ENCODE data around the gene MFSD2A. TPM values are rescaled to one million over a fixed set of nuclear protein-coding genes. Genes with fewer than 3 reads are reported as not detected.

The MFSD2A gene
- total RNA-seq, 1 donor from 2014 or later: 0.90 TPM

DNA sequence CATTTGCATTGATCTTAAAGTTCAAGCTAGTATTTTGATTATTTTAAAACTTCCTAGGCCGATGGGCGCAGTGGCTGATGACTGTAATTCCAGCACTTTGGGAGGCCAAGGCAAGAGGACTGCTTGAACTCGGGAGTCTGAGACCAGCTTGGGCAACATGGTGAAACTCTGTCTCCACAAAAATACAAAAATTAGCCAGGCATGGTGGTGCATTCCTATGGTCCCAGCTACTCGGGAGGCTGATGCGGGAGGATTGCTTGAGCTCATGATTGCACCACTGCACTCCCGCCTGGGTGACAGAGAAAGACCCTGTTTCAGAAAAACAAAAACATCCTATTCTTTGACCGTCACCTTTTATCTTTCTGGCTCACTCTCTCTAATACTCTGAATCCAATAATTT lies 30.0 kb downstream of the MFSD2A start:
- H3K4me1 Mint-ChIP-seq: peaks cover 13% of the 10 kb centered on the region
- Histone ChIP-seq H3K4me3 (no peak overlapping the region), H2AFZ (replicated peaks) (no peak overlapping the region), H3K27me3 (no peaks in the 10 kb centered on the region), H3K27ac (no peak overlapping the region), H4K20me1 (ENCODE audit: low read depth) (no peaks in the 10 kb centered on the region), H3F3A (ENCODE audit: low read depth) (peaks cover 10% of the 10 kb centered on the region), H3K79me2 (ENCODE audit: low read depth) (no peaks in the 10 kb centered on the region), H3K4me1 (peaks cover 10% of the 10 kb centered on the region), H3K4me2 (no peak overlapping the region), H3K9me3 (ENCODE audit: low read depth) (no peaks in the 10 kb centered on the region), H3K9ac (no peak overlapping the region), H3K36me3 (no peaks in the 10 kb centered on the region)
- no peak overlapping the region for H3K4me3 Mint-ChIP-seq
- no peaks in the 10 kb centered on the region for H3K27me3 Mint-ChIP-seq (ENCODE audit: insufficient read depth, low read depth)
- H3K9me3 Mint-ChIP-seq: no peaks in the 10 kb centered on the region
- H3K27ac Mint-ChIP-seq: no peak overlapping the region
- no peak for DNase-seq (ENCODE audit: low spot score)
- TF ChIP-seq EZH2phosphoT487 (IDR thresholded peaks at IDR 0.05) (no peak), EZH2 (IDR thresholded peaks at IDR 0.05) (no peak)
- TF ChIP-seq, protein P1, sequence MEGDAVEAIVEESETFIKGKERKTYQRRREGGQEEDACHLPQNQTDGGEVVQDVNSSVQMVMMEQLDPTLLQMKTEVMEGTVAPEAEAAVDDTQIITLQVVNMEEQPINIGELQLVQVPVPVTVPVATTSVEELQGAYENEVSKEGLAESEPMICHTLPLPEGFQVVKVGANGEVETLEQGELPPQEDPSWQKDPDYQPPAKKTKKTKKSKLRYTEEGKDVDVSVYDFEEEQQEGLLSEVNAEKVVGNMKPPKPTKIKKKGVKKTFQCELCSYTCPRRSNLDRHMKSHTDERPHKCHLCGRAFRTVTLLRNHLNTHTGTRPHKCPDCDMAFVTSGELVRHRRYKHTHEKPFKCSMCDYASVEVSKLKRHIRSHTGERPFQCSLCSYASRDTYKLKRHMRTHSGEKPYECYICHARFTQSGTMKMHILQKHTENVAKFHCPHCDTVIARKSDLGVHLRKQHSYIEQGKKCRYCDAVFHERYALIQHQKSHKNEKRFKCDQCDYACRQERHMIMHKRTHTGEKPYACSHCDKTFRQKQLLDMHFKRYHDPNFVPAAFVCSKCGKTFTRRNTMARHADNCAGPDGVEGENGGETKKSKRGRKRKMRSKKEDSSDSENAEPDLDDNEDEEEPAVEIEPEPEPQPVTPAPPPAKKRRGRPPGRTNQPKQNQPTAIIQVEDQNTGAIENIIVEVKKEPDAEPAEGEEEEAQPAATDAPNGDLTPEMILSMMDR (IDR thresholded peaks at IDR 0.05): no peak
- H3K36me3 Mint-ChIP-seq: no peaks in the 10 kb centered on the region

DNA sequence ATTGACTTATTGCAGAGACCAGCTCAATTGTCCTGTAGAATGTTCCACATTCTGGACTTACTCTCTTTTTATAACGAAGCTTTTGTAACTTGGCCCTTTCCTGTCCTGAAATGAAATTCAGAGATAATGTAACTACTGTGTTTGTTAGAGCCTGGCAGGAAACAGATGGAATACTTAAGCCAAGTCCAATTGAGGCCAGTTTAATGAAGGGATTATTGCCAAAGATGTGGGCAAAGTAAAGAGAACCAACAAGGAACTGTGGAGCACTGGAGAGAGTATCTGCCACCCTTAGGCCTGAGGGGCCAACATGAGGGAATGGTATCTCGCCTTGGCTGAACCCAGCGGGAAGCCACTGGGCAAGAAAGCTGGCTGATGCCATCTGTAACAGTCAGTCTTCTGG lies 32.9 kb downstream of the MFSD2A start:
- Histone ChIP-seq H3K36me3 (no peaks in the 10 kb centered on the region), H4K20me1 (ENCODE audit: low read depth) (no peaks in the 10 kb centered on the region), H3K4me3 (no peak overlapping the region), H3K27me3 (no peaks in the 10 kb centered on the region), H3K9me3 (ENCODE audit: low read depth) (no peaks in the 10 kb centered on the region), H3K79me2 (ENCODE audit: low read depth) (no peaks in the 10 kb centered on the region), H3K27ac (no peak overlapping the region), H2AFZ (replicated peaks) (no peak overlapping the region), H3K9ac (no peak overlapping the region), H3F3A (ENCODE audit: low read depth) (peaks cover 3% of the 10 kb centered on the region), H3K4me2 (no peak overlapping the region), H3K4me1 (no peaks in the 10 kb centered on the region)
- H3K4me1 Mint-ChIP-seq: peaks cover 5% of the 10 kb centered on the region
- H3K27ac Mint-ChIP-seq: no peak overlapping the region
- no peak overlapping the region for H3K4me3 Mint-ChIP-seq
- no peaks in the 10 kb centered on the region for H3K9me3 Mint-ChIP-seq
- H3K36me3 Mint-ChIP-seq: no peaks in the 10 kb centered on the region
- DNase-seq (ENCODE audit: low spot score): no peak
- no peaks in the 10 kb centered on the region for H3K27me3 Mint-ChIP-seq (ENCODE audit: insufficient read depth, low read depth)
- TF ChIP-seq, protein P1 (IDR thresholded peaks at IDR 0.05): no peak
- no peak for TF ChIP-seq EZH2 (IDR thresholded peaks at IDR 0.05)
- TF ChIP-seq EZH2phosphoT487 (IDR thresholded peaks at IDR 0.05): no peak

DNA sequence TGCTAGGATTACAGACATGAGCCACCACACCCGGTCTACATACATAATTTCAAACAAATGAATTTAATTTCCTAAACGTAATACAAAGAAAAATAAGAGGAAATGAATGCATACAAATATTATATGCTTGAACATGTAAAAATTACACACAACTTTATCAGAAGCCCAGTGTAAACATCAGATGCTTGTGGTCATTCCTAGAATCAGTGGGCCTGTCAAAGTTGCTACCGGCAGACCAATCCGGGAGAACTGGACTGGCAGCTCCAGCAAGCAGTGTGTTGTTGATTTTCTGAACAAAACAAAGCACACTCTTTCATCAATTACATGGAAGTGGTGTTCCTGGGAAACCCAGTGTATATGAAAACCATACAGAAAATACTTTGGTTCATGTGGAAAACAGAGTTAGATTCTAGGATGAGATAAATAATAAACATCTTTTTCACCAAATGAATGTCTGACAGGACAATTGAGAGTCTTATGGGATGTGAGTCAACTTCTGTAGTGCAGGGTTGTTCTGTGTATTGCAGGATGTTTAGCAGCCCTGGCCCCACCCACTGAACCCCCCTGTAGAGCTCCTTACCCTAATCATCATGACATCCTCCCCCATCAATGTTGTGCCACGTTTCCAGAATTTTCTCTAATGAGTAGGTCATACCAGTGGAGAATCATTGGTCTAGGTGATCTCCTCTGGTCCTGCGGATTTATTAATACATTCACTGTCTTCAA lies 33.8 kb downstream of the MFSD2A start:
- no peaks in the 10 kb centered on the region for H3K79me2 ChIP-seq (ENCODE audit: low read depth)
- DNase-seq (ENCODE audit: low spot score): no peak
- no peaks in the 10 kb centered on the region for H4K20me1 ChIP-seq (ENCODE audit: low read depth)
- no peak overlapping the region for H3K4me2 ChIP-seq
- H2AFZ ChIP-seq (replicated peaks): no peak overlapping the region
- H3F3A ChIP-seq (ENCODE audit: low read depth): peaks cover 3% of the 10 kb centered on the region
- H3K9me3 Mint-ChIP-seq: no peaks in the 10 kb centered on the region
- H3K4me1 Mint-ChIP-seq: peaks cover 5% of the 10 kb centered on the region
- TF ChIP-seq EZH2 (IDR thresholded peaks at IDR 0.05): no peak
- TF ChIP-seq, protein P1 (IDR thresholded peaks at IDR 0.05): no peak
- TF ChIP-seq EZH2phosphoT487 (IDR thresholded peaks at IDR 0.05): no peak
- H3K9ac ChIP-seq: no peak overlapping the region
- no peaks in the 10 kb centered on the region for H3K27me3 Mint-ChIP-seq (ENCODE audit: insufficient read depth, low read depth)
- no peaks in the 10 kb centered on the region for H3K4me1 ChIP-seq
- H3K36me3 ChIP-seq: no peaks in the 10 kb centered on the region
- H3K36me3 Mint-ChIP-seq: no peaks in the 10 kb centered on the region
- no peaks in the 10 kb centered on the region for H3K9me3 ChIP-seq (ENCODE audit: low read depth)
- no peak overlapping the region for H3K27ac ChIP-seq
- no peak overlapping the region for H3K27ac Mint-ChIP-seq
- no peak overlapping the region for H3K4me3 ChIP-seq
- no peaks in the 10 kb centered on the region for H3K27me3 ChIP-seq
- H3K4me3 Mint-ChIP-seq: no peak overlapping the region
